ENCODE data around the gene FECH.
"Not testable (repeated sequence)": the region's sequence is repeated elsewhere in the genome, so short reads cannot be mapped to it uniquely, and the experiment has no call there.

GRCh38 chr18:57592716-57593115 lies 6.2 kb upstream of the FECH start:
- TF ChIP-seq POLR2AphosphoS5 (IDR thresholded peaks at IDR 0.05; ENCODE audit: low read depth, low read length); POLR2A (IDR thresholded peaks at IDR 0.05; ENCODE audit: low read depth, low read length); TAF1 (IDR thresholded peaks at IDR 0.05; ENCODE audit: low read depth, low read length); POU2F2 (IDR thresholded peaks at IDR 0.05; ENCODE audit: low read depth, low read length); SPI1 (IDR thresholded peaks at IDR 0.05; ENCODE audit: low read depth, low read length); PAX5 (IDR thresholded peaks at IDR 0.05; ENCODE audit: insufficient read depth, low read length, severe bottlenecking): not testable (repeated sequence)
